H9 (cell line): Measurements from ENCODE around the gene CUL4A. TPM values are rescaled to one million over a fixed set of nuclear protein-coding genes. Genes with fewer than 3 reads are reported as not detected.

Source experiments
- DNase-seq: peaks from one replicate; pipeline ENCODE4 v3.0.0-alpha.2; 2017
- H2AFZ ChIP-seq: one replicate; pipeline ENCODE4 v1.6.1; 2013; ENCODE audit warnings: mild to moderate bottlenecking, low read length, control low read depth, moderate library complexity
- H2AK5ac ChIP-seq: 2 replicates; pipeline ENCODE4 v1.6.1; 2013; ENCODE audit warnings: low read length, control low read depth, mixed read lengths; ENCODE audit not compliant: insufficient read length
- H2BK120ac ChIP-seq: one replicate; pipeline ENCODE4 v1.6.1; 2013; ENCODE audit warnings: low read depth, mild to moderate bottlenecking, low read length, control low read depth, inconsistent platforms; ENCODE audit not compliant: poor library complexity, severe bottlenecking
- H2BK12ac ChIP-seq: 2 replicates; pipeline ENCODE4 v1.6.1; 2013; ENCODE audit warnings: low read length, control low read depth, mixed read lengths, low read depth; ENCODE audit not compliant: insufficient read length
- H2BK15ac ChIP-seq: 2 replicates; pipeline ENCODE4 v1.6.1; 2013; ENCODE audit warnings: low read depth, low read length, control low read depth
- H2BK20ac ChIP-seq: one replicate; pipeline ENCODE4 v1.6.1; 2013; ENCODE audit warnings: low read depth, mild to moderate bottlenecking, low read length, control low read depth, inconsistent platforms; ENCODE audit not compliant: poor library complexity, severe bottlenecking
- H2BK5ac ChIP-seq: 2 replicates; pipeline ENCODE4 v1.6.1; 2013; ENCODE audit warnings: low read length, control low read depth, mixed read lengths; ENCODE audit not compliant: insufficient read length
- H3K14ac ChIP-seq: 2 replicates; pipeline ENCODE4 v1.6.1; 2013; ENCODE audit warnings: low read length, control low read depth; ENCODE audit not compliant: insufficient read depth
- H3K18ac ChIP-seq: 2 replicates; pipeline ENCODE4 v1.6.1; 2013; ENCODE audit warnings: low read depth, mild to moderate bottlenecking, mixed read lengths, low read length, control low read depth; ENCODE audit not compliant: insufficient read length
- H3K23ac ChIP-seq: 2 replicates; pipeline ENCODE4 v1.6.1; 2013; ENCODE audit warnings: low read length, control low read depth, mixed read lengths, low read depth; ENCODE audit not compliant: insufficient read length
- H3K23me2 ChIP-seq: 2 replicates; pipeline ENCODE4 v1.6.1; 2013; ENCODE audit warnings: low read depth, mild to moderate bottlenecking, mixed read lengths, low read length, control low read depth; ENCODE audit not compliant: insufficient read length, poor library complexity, severe bottlenecking
- H3K27ac ChIP-seq: 2 replicates; pipeline ENCODE4 v1.5.1; 2013; ENCODE audit warnings: low read length, control low read depth, mixed read lengths, low read depth; ENCODE audit not compliant: insufficient read length
- H3K27me3 ChIP-seq: 2 replicates; pipeline ENCODE4 v1.6.1; 2013; ENCODE audit warnings: low read length, control low read depth, inconsistent platforms; ENCODE audit not compliant: insufficient read depth
- H3K4ac ChIP-seq: 2 replicates; pipeline ENCODE4 v1.6.1; 2013; ENCODE audit warnings: low read depth, mild to moderate bottlenecking, control low read depth, inconsistent platforms, low read length, moderate library complexity
- H3K4me1 ChIP-seq: 2 replicates; pipeline ENCODE4 v1.6.1; 2013; ENCODE audit warnings: low read length, control low read depth, inconsistent platforms; ENCODE audit not compliant: insufficient read depth
- H3K4me2 ChIP-seq: 2 replicates; pipeline ENCODE4 v1.6.1; 2013; ENCODE audit warnings: low read length, control low read depth, mixed read lengths; ENCODE audit not compliant: insufficient read length, insufficient read depth
- H3K56ac ChIP-seq: 2 replicates; pipeline ENCODE4 v1.6.1; 2013; ENCODE audit warnings: low read depth, mild to moderate bottlenecking, mixed read lengths, low read length, control low read depth; ENCODE audit not compliant: insufficient read length
- H3K79me1 ChIP-seq: 2 replicates; pipeline ENCODE4 v1.6.1; 2013; ENCODE audit warnings: low read depth, mild to moderate bottlenecking, moderate library complexity, low read length, control low read depth, inconsistent platforms; ENCODE audit not compliant: insufficient read depth, poor library complexity, severe bottlenecking
- H3K79me2 ChIP-seq: 2 replicates; pipeline ENCODE4 v1.6.1; 2013; ENCODE audit warnings: low read length, control low read depth, inconsistent platforms; ENCODE audit not compliant: insufficient read depth
- H3K9ac ChIP-seq: 2 replicates; pipeline ENCODE4 v1.6.1; 2013; ENCODE audit warnings: low read length, control low read depth, mixed read lengths; ENCODE audit not compliant: insufficient read length; ENCODE audit errors: extremely low read depth
- H3K9me3 ChIP-seq: one replicate; pipeline ENCODE4 v1.6.1; 2013; ENCODE audit warnings: low read depth, low read length, inconsistent platforms; ENCODE audit not compliant: control insufficient read depth
- H3T11ph ChIP-seq: one replicate; pipeline ENCODE4 v1.6.1; 2013; ENCODE audit warnings: mild to moderate bottlenecking, low read length, control low read depth, inconsistent platforms
- H4K20me1 ChIP-seq: one replicate; pipeline ENCODE4 v1.6.1; 2013; ENCODE audit not compliant: control insufficient read depth, insufficient read length, insufficient read depth
- H4K5ac ChIP-seq: 2 replicates; pipeline ENCODE4 v1.6.1; 2013; ENCODE audit warnings: low read depth, mild to moderate bottlenecking, mixed read lengths, low read length, control low read depth; ENCODE audit not compliant: insufficient read length
- H4K8ac ChIP-seq: replicated peaks from 2 replicates; pipeline ENCODE4 v1.6.1; 2013; ENCODE audit warnings: low read length, control low read depth, mixed read lengths, low read depth; ENCODE audit not compliant: insufficient read length
- H4K91ac ChIP-seq: 2 replicates; pipeline ENCODE4 v1.6.1; 2013; ENCODE audit warnings: low read depth, mild to moderate bottlenecking, moderate library complexity, mixed read lengths, low read length, control low read depth; ENCODE audit not compliant: insufficient read length
- H3K27ac Mint-ChIP-seq, 3 experiments: 2 replicates in 2 of 3; 3 replicates in 1 of 3; pipeline ENCODE4 v1.8.0; 2020 to 2021; ENCODE audit warnings: mixed read lengths in 3 of 3, mild to moderate bottlenecking in 1 of 3, moderate library complexity in 1 of 3
- H3K27me3 Mint-ChIP-seq: 2 replicates; pipeline ENCODE4 v1.8.0; 2021; ENCODE audit warnings: low read depth, mild to moderate bottlenecking, moderate library complexity, mixed read lengths
- H3K36me3 Mint-ChIP-seq, 3 experiments: 2 replicates in 2 of 3; 3 replicates in 1 of 3; pipeline ENCODE4 v1.8.0; 2020 to 2021; ENCODE audit warnings: low read depth in 3 of 3, mixed read lengths in 3 of 3; ENCODE audit not compliant: insufficient read depth in 1 of 3
- H3K4me1 Mint-ChIP-seq, 2 experiments: 2 replicates each; pipeline ENCODE4 v1.8.0; 2020; ENCODE audit warnings: mixed read lengths in 2 of 2
- H3K4me3 Mint-ChIP-seq, 2 experiments: 2 replicates in 1 of 2; 3 replicates in 1 of 2; pipeline ENCODE4 v1.8.0; 2020 to 2021; ENCODE audit warnings: mild to moderate bottlenecking in 2 of 2, mixed read lengths in 2 of 2, moderate library complexity in 1 of 2
- H3K9me3 Mint-ChIP-seq, 2 experiments: 2 replicates in 1 of 2; 3 replicates in 1 of 2; pipeline ENCODE4 v1.8.0; 2020; ENCODE audit warnings: mild to moderate bottlenecking in 2 of 2, mixed read lengths in 2 of 2, moderate library complexity in 1 of 2
- WGBS: extraction: QIAGEN DNeasy Blood & Tissue Kit; methylation state at CpG from one replicate; pipeline ENCODE4 v1.1.7; 2013; ENCODE audit warnings: missing lambda C conversion rate, low lambda C conversion rate, mixed read lengths; ENCODE audit not compliant: insufficient read length; ENCODE audit errors: extremely low coverage; 5-methylcytosine and 5-hydroxymethylcytosine counted together
- total RNA-seq: library from RNA; stranded (reverse); gene quantifications from 2 replicates; pipeline ENCODE4 v1.2.1, GENCODE V29; 2021
- TF ChIP-seq, protein P1 (sequence below): fragments of 200-600 bp; sonication (generic); conservative IDR thresholded peaks from 3 replicates; pipeline ENCODE4 v1.8.0; 2021; ENCODE audit warnings: antibody characterized with exemption, mild to moderate bottlenecking

Gene CUL4A
- total RNA-seq, 1 experiment from 2014 or later = 97.9 TPM

DNA sequence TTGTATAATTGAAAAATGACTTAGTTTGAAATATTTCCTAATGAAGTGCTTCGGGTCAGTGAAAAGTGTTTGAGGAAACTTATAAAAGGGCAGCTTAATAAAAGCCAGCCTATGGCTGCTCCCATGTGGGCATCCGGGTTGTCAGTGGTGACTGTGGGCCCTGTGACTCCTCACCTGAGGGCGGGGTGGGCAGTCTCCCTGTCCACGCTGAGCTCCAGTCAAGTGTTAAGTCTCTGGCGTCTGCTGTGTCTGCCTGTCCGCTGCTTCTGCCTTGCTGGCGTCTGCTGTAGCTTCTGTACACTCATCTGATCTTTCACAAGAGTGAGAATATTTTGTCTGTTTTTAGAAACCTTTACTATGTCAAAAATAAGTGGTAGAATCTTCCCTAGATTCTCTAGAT, 94.7 kb downstream of the CUL4A start:
- WGBS = no CpG with 5 or more reads among the region's 7 CpGs
- peaks cover 2 to 6% (median 6%) of the 10 kb centered on the region in 3 experiments; a peak in 5 of 7 replicates for H3K36me3 Mint-ChIP-seq
- no peak overlapping the region for H2BK12ac ChIP-seq

More for the DNA sequence above, 94.7 kb downstream of the CUL4A start:
- H3K23ac ChIP-seq = no peak overlapping the region
- H3T11ph ChIP-seq = no peak overlapping the region
- no peaks in the 10 kb centered on the region; the same call in 1 of the 2 replicates for H3K27me3 ChIP-seq
- no peak overlapping the region for H2BK120ac ChIP-seq
- H3K23me2 ChIP-seq = no peaks in the 10 kb centered on the region
- H3K4me2 ChIP-seq = no peak overlapping the region
- no peak overlapping the region for H3K18ac ChIP-seq
- Mint-ChIP-seq H3K4me1 (no peaks in the 10 kb centered on the region), H3K9me3 (no peaks in the 10 kb centered on the region), H3K27me3 (no peaks in the 10 kb centered on the region), H3K27ac (no peak overlapping the region), H3K4me3 (no peak overlapping the region)
- H4K20me1 ChIP-seq = no peaks in the 10 kb centered on the region
- peaks cover 26% of the 10 kb centered on the region; the same call in 1 of the 2 replicates for H3K79me2 ChIP-seq
- H2BK20ac ChIP-seq = no peak overlapping the region
- no peak overlapping the region for H2BK5ac ChIP-seq
- peaks cover 12% of the 10 kb centered on the region for H3K79me1 ChIP-seq
- no peaks in the 10 kb centered on the region for H3K9me3 ChIP-seq
- no peak overlapping the region for H2AK5ac ChIP-seq
- H3K27ac ChIP-seq = no peak overlapping the region
- H3K4me1 ChIP-seq = no peaks in the 10 kb centered on the region
- no peak overlapping the region for H3K14ac ChIP-seq
- H2BK15ac ChIP-seq = no peak overlapping the region
- H2AFZ ChIP-seq = no peak overlapping the region
- H3K56ac ChIP-seq = no peak overlapping the region
- H4K91ac ChIP-seq = no peak overlapping the region
- TF ChIP-seq, protein P1, sequence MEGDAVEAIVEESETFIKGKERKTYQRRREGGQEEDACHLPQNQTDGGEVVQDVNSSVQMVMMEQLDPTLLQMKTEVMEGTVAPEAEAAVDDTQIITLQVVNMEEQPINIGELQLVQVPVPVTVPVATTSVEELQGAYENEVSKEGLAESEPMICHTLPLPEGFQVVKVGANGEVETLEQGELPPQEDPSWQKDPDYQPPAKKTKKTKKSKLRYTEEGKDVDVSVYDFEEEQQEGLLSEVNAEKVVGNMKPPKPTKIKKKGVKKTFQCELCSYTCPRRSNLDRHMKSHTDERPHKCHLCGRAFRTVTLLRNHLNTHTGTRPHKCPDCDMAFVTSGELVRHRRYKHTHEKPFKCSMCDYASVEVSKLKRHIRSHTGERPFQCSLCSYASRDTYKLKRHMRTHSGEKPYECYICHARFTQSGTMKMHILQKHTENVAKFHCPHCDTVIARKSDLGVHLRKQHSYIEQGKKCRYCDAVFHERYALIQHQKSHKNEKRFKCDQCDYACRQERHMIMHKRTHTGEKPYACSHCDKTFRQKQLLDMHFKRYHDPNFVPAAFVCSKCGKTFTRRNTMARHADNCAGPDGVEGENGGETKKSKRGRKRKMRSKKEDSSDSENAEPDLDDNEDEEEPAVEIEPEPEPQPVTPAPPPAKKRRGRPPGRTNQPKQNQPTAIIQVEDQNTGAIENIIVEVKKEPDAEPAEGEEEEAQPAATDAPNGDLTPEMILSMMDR = no peak
- H4K8ac ChIP-seq = no peak overlapping the region
- no peak overlapping the region for H3K4ac ChIP-seq
- no peak for DNase-seq
- no peak overlapping the region for H3K9ac ChIP-seq
- H4K5ac ChIP-seq = no peak overlapping the region
